Glutamatergic neuron (in vitro differentiated cells): Measurements from ENCODE around the gene IL34. TPM values are rescaled to one million over a fixed set of nuclear protein-coding genes. Genes with fewer than 3 reads are reported as not detected.
A peak's percentile ranks its signal among the peaks of the same experiment; 100 is the strongest.

Source experiments
- DNase-seq: peaks from one replicate; pipeline ENCODE4 v3.0.0; 2022
- H3K27ac Mint-ChIP-seq: one replicate; pipeline ENCODE4 v1.8.0; 2020; ENCODE audit warnings: mild to moderate bottlenecking, mixed read lengths, inconsistent platforms; ENCODE audit not compliant: unreplicated experiment
- H3K27me3 Mint-ChIP-seq: one replicate; pipeline ENCODE4 v1.8.0; 2020; ENCODE audit warnings: mild to moderate bottlenecking, moderate library complexity, mixed read lengths, inconsistent platforms; ENCODE audit not compliant: unreplicated experiment
- H3K36me3 Mint-ChIP-seq: one replicate; pipeline ENCODE4 v1.8.0; 2020; ENCODE audit warnings: mild to moderate bottlenecking, mixed read lengths, inconsistent platforms; ENCODE audit not compliant: unreplicated experiment
- H3K4me1 Mint-ChIP-seq: one replicate; pipeline ENCODE4 v1.8.0; 2020; ENCODE audit warnings: mild to moderate bottlenecking, low read depth, mixed read lengths, inconsistent platforms; ENCODE audit not compliant: unreplicated experiment
- H3K4me3 Mint-ChIP-seq: one replicate; pipeline ENCODE4 v1.8.0; 2020; ENCODE audit warnings: mild to moderate bottlenecking, mixed read lengths, inconsistent platforms; ENCODE audit not compliant: unreplicated experiment
- H3K9me3 Mint-ChIP-seq: one replicate; pipeline ENCODE4 v1.8.0; 2020; ENCODE audit warnings: mild to moderate bottlenecking, moderate library complexity, mixed read lengths, inconsistent platforms; ENCODE audit not compliant: unreplicated experiment
- CTCF ChIP-seq: fragments of 200-600 bp; sonication (generic); IDR thresholded peaks from one replicate; pipeline ENCODE4 v1.5.0; 2021; ENCODE audit not compliant: partially characterized antibody, unreplicated experiment
- long read RNA-seq: library from polyadenylated mRNA; unstranded; transcript quantifications from one replicate; pipeline ENCODE4 v2.0.0, GENCODE V29; 2020; ENCODE audit not compliant: unreplicated experiment
- total RNA-seq: library from RNA; stranded (reverse); fragmentation: NEBNext Ultra II Directional; extraction: Animal tissue kit (Norgen Biotek cat#: 25700); gene quantifications from one replicate; pipeline ENCODE4 v1.2.1, GENCODE V29; 2021; ENCODE audit not compliant: unreplicated experiment

IL34 gene
- 0.42 TPM for total RNA-seq
- long read RNA-seq = 0 reads

- peak within 1 kb of the TSS; percentile 59 for H3K4me3 Mint-ChIP-seq
- H3K27ac Mint-ChIP-seq = peak within 1 kb of the TSS; percentile 76
- peaks cover 10% of the 10 kb centered on the region for H3K4me1 Mint-ChIP-seq
- H3K27me3 Mint-ChIP-seq = peaks cover 2% of the 10 kb centered on the region
- TF ChIP-seq CTCF = no peak
- H3K36me3 Mint-ChIP-seq = peaks cover 9% of the 10 kb centered on the region
- H3K9me3 Mint-ChIP-seq = peaks cover 3% of the 10 kb centered on the region
- no peak for DNase-seq
These were observed at the start of gene IL34 for GRCh38 chr16:70646260-70647241. TSS of gene IL34 (plus strand) at chr16:70646559. CDS start at chr16:70646948, 389 bp downstream.

GRCh38 chr16:70597135-70597835, 49.1 kb upstream of the IL34 start:
- TF ChIP-seq CTCF = no peak
- H3K9me3 Mint-ChIP-seq = peaks cover 5% of the 10 kb centered on the region
- DNase-seq = no peak
- H3K36me3 Mint-ChIP-seq = no peaks in the 10 kb centered on the region
- H3K27ac Mint-ChIP-seq = no peak overlapping the region
- H3K27me3 Mint-ChIP-seq = peaks cover 7% of the 10 kb centered on the region
- H3K4me1 Mint-ChIP-seq = peaks cover 2% of the 10 kb centered on the region
- no peak overlapping the region for H3K4me3 Mint-ChIP-seq

DNA sequence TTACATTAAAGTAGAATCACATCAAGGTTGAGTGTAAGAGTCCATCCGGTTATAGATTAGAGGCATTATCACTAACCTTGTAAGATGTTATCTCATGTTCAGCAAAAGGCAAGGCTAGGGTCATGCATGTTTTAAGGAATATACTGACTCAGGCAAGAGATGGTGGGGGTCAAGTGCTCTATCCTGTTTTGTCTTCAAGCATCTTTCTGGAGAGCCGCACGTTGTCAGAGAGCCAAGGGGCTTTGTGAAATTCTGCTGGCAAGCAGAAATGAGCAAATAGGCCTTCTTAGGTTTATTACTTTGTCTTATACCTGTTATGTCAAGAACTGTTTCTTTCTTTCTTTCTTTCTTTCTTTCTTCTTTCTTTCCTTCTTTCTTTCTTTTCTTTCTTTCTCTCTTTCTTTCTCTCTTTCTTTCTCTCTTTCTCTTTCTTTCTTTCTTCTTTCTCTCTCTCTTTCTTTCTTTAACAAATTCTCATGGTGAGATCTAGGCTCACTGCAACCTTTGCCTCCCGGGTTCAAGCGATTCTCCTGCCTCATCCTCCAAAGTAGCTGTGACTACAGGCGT, 47.3 kb upstream of the IL34 start:
- H3K9me3 Mint-ChIP-seq = peaks cover 4% of the 10 kb centered on the region
- no peak for TF ChIP-seq CTCF
- no peak overlapping the region for H3K4me3 Mint-ChIP-seq
- peaks cover 7% of the 10 kb centered on the region for H3K4me1 Mint-ChIP-seq
- no peaks in the 10 kb centered on the region for H3K36me3 Mint-ChIP-seq
- no peak overlapping the region for H3K27ac Mint-ChIP-seq
- peaks cover 7% of the 10 kb centered on the region for H3K27me3 Mint-ChIP-seq
- DNase-seq = no peak

GRCh38 chr16:70600730-70601129, 45.6 kb upstream of the IL34 start:
- Mint-ChIP-seq H3K27me3 (peaks cover 5% of the 10 kb centered on the region), H3K36me3 (no peaks in the 10 kb centered on the region), H3K4me3 (no peak overlapping the region), H3K9me3 (peaks cover 11% of the 10 kb centered on the region), H3K4me1 (peaks cover 10% of the 10 kb centered on the region), H3K27ac (no peak overlapping the region)
- DNase-seq = no peak
- no peak for TF ChIP-seq CTCF
